MM.1S (cell line): Measurements from ENCODE around the gene DNAJC8.

ENCODE experiments used
- CTCF ChIP-seq: fragments of 300-600 bp; sonication (generic); IDR thresholded peaks from 2 replicates; pipeline ENCODE4 v1.5.1; 2016; ENCODE audit warnings: antibody characterized with exemption, low read length, mixed read lengths
- EZH2 ChIP-seq: fragments of 300-600 bp; sonication (generic); optimal IDR thresholded peaks from 2 replicates; pipeline ENCODE3; 2017; ENCODE audit warnings: low read depth, mild to moderate bottlenecking, antibody characterized with exemption, low read length, mixed read lengths

- TF ChIP-seq CTCF (no peak), EZH2 (no peak)
Measured at GRCh38 chr1:28266920-28267322, 34.1 kb upstream of the DNAJC8 start.
